ENCODE data around the gene DCUN1D1.

Gene DCUN1D1

GRCh38 chr3:182935803-182936202 is 44.5 kb downstream of the DCUN1D1 start:
- no peak for DNase-seq

DNA sequence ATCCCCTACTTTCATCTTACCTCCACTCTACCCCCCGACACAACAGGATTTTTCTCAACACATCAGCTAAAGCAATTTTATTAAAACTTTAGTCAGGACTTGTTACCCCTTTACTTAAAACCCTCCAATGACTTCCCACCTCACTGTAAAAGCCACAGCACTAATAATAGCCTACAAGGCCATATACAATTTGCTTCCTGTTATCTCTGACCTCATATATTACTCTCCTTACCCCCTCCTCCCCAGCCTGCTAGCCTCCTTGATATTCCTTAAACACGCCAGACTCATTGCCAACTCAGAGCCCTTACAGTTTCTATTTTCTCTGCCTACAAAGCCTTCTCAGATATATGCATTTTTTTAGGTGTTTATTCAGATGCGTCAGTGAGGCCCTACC is 54.4 kb downstream of the DCUN1D1 start:
- no peak for DNase-seq

DNA sequence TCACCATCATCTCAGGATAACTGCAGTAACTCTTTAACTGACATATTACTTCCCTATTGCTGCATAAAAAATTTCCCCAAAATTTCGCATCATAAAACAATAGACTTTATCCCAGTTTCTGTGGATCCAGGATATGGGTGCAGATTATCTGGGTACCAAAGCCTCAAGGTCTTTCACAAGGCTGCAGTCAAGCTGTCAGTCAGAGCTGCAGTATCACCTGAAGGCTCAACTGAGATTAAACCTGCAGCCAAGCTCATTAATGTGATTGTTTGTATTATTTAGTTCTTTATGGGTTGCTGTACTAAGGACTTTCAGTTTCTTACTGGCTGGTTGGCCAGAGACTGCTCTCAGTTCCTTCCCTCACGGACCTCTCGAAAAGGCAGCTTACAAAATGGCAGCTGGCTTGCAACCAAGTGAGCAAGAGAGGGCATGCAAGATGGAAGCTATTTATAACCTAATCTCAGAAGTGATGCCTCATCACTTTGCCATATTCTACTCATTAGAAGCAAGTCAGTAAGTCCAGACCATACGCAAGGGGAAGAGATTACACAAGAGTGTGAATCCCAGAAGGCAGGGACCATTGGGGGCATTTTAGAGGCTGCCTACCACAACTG is 54.9 kb downstream of the DCUN1D1 start:
- no peak for DNase-seq

- DNase-seq: no peak
Measured at GRCh38 chr3:182921665-182922355, 58.5 kb downstream of the DCUN1D1 start.

- DNase-seq: no peak
Measured at GRCh38 chr3:182920515-182921084, 59.7 kb downstream of the DCUN1D1 start.

DNA sequence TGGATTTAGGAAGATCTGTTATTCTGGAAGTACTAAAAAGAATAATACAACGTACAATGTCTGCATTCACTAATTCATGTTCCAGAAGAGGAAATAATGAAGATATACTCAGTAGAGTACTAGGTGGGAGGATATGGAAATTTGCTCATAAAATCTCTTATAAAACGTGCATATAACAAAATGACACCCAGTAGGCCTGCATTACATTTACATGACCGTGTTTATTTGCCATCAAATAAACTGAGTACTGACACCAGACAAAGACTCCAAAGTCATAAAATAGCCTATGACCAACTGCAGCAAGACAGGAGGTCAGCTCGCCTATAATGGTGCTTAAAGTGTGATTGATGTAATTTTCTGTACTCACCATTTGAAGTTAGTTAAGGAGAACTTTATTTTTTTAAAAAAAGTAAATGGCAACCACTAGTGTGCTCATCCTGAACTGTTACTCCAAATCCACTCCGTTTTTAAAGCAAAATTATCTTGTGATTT is 60.4 kb downstream of the DCUN1D1 start:
- DNase-seq: no peak

GRCh38 chr3:182917134-182917533 is 63.2 kb downstream of the DCUN1D1 start:
- DNase-seq: no peak

GRCh38 chr3:182914341-182914740 is 66.0 kb downstream of the DCUN1D1 start:
- DNase-seq: no peak

GRCh38 chr3:182913889-182914288 is 66.4 kb downstream of the DCUN1D1 start:
- DNase-seq: peak; percentile 60

DNA sequence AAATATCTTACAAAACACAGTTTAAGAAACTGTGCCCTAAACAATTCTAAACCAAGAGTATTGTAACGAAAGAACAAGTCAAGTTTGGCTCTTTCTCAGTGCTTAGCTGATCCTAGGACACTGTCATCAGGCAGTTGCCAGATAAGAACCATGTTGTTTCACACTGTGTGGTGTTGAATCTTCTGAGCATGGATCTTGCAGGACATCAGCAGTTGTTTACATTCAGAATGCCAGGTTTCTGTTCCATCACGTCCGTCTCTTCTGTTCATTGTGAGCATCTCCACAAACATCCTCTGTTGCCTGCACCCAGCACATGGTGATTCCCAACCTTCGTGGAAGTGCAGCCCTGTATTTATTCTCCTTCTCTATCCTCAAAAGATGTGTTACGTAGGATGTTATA is 67.9 kb downstream of the DCUN1D1 start:
- DNase-seq: no peak

GRCh38 chr3:182911782-182912111 is 68.6 kb downstream of the DCUN1D1 start:
- DNase-seq: no peak

GRCh38 chr3:182910936-182911781 is 69.2 kb downstream of the DCUN1D1 start:
- DNase-seq: peak; percentile 7

DNA sequence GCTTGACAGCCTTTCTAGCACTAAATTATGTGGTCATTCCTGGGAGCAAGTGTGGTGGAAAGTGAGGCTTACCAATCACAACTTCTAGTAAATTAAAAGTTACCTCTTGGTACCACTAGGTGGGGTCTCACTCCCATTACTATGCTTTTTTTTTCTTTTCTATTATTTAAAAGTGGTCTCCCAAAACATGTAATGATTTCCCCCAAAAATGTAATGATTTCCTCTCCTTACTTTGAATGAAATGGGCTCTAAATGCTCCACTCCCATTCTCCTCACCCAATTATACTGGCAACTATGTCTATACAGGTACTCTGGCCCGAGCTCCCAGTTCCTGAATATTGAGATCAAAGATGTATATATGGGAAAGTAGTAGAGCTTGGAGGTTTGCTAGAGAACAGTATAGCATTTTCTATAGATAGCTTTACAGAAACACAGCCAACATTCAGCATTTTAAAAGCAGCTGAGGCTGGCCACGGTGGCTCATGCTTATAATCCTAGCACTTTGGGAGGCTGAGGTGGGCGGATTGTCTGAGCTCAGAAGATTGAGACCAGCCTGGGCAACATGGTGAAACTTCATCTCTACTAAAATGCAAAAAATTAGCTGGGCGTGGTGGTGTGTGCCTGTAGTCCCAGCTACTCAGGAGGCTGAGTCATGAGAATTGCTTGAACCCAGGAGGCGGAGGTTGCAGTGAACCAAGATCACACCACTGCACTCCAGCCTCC is 70.9 kb downstream of the DCUN1D1 start:
- peak; percentile 26 for DNase-seq

DNA sequence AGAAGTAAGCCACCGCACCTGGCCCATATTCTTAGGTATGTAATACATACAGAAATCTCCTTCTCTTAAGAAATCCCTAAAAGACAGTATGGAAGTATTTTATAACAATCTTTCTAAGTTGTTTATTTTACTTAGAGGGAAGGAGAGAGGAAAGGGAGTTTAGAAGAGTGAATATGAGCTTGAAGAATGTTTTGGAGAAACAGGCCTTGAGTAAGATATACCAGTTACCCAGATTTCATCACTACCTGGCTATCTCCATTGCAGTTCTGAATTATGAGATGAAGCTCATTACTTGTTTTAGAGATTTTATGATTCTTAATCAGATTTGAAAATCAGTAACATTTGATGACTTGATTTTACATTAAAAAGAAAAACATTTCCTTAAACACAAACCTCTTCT is 71.9 kb downstream of the DCUN1D1 start:
- no peak for DNase-seq

DNA sequence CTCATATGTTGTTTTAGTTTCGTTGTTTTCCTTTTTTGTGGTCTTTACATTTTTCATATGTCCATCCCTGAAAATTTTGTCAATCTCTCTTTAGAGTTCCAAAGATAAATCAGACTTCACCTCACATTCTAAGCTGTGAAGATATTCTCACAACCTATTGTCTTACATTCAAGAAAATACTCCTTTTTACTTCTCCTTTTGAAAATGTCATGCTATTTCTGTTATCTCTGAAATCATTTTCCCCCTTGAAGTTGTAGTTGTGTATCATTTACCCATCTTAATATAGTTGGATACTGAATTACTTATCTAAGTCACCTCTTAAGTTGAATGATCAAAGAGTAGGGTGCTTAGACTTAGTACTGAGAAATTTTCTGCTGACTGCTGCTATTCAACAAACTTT is 74.3 kb downstream of the DCUN1D1 start:
- no peak for DNase-seq

DNA sequence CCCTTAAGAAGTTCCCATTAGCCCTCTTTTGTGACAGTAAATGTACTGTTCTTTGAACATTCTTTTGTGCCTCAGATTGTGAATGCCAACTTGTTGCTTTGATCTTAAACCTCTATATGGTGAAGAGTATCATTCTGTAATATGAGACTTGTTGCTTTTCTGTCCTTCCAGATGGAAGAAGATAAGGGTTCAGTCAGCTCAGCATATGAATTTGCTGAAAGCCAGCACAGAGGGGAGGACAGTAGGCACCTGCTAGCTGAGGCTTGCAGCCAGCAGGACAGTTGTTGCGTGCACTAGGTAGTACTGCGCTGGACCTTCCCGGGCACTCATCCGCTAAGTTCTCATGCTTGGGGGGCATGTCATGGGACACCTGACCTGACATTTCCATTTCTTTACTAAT is 74.7 kb downstream of the DCUN1D1 start:
- DNase-seq: no peak

- DNase-seq: no peak
Measured at GRCh38 chr3:182904164-182904563, 76.2 kb downstream of the DCUN1D1 start.

DNA sequence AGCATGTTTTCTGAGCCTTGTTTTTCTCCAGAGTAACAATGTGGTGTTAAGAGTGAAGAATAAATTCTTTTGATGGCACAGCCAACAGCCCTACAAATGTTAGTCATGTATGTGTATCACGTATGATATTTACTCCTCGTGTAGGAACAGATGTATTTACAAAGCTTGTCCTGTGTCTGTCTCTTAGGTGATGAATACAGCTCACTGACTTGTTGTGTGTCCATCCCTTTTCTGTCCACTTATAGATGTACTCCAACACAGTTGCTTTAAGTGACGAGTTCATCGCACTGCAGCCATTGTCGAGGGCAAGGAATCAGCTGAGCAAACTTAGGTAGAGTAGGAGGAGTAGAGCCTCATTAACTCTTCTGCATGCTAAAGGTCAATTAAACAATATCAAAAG is 78.1 kb downstream of the DCUN1D1 start:
- DNase-seq: no peak

GRCh38 chr3:182896553-182896952 is 83.8 kb downstream of the DCUN1D1 start:
- no peak for DNase-seq

DNA sequence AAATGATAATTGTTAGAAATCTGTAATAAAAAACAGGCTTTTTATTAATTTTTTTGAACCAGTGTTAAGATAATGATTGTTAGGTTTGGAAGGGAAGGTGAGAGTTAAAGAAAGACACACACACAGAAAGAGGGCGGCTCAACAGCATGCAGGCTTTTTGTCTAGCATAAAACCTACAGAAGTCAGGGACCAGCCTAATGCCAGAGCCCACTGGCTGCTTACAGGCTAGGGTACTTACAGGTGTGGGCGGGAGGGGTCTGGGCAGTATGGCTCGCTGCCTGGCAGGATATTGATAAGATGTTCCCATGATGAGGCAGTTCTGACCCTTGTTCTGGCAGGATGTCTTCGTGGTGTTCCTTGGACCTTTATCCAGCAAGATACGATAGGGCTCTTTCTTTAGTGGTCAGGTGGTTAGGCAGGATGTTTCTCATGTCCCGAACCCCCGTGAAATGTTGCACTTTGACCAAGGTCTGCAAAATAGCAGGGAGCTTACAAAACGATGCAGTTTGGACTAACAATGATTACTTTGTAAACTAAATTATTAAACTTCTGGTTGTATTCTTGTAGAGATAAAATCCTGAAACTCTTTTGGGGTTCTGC is 84.7 kb downstream of the DCUN1D1 start:
- no peak for DNase-seq

DNA sequence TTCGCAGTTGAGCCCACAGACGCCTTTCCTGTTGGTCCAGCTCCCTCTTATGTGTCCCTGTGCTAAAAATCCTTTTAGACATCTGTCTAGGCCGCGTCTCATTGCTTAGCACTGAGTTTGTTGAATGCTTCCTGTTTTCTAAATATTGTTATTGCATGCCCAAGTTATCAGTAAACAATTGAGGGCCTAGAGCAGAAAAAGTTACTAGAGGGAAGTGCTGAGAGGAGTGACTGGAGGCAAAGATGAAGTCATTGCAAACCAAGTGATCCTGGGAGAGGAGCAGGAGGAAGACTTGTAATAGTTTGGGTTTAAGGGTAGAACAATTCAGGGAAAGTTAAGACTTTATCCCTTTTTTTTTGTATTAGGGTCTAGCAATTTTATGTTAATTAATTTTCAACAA is 88.1 kb downstream of the DCUN1D1 start:
- DNase-seq: no peak

DNA sequence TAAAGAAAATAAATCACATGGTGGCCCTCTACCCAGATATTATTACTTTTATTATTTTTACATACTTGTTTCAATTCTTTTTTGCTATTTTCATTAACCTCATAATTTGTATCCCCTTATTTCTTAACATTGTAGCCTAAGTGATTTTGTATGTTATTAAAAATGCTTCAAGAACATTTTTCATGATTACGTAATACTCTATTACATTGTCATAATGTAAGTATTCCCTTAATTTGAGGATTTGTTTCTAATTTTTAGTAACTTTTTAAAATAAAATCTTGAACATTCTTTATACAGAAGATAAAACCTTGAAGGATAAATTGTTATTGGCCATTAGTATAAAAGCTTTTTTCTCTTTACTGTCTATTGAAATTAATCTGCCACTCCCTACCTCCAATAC is 89.0 kb downstream of the DCUN1D1 start:
- no peak for DNase-seq

All from CD4-positive, alpha-beta T cell treated with Interleukin-17A for 1 hour (primary cell).